Upper lobe of right lung (tissue), 1 donor: Measurements from ENCODE around the gene IFITM2. TPM values are rescaled to one million over a fixed set of nuclear protein-coding genes. Genes with fewer than 3 reads are reported as not detected.
A peak's percentile ranks its signal among the peaks of the same experiment; 100 is the strongest.

Experiments used
- ATAC-seq: fragments of 200-7000 bp; cut with Tn5 transposase; one replicate; pipeline ENCODE4 v1.9.1; 2020; ENCODE audit warnings: mild to moderate bottlenecking, moderate library complexity
- DNase-seq: peaks from one replicate; pipeline ENCODE4 v3.0.0-alpha.2; 2020
- H3K27ac ChIP-seq: fragments of 200-600 bp; one replicate; pipeline ENCODE4 v1.8.0; 2022
- H3K27me3 ChIP-seq: fragments of 200-600 bp; one replicate; pipeline ENCODE4 v1.8.0; 2022; ENCODE audit warnings: mild to moderate bottlenecking
- H3K36me3 ChIP-seq: fragments of 200-600 bp; one replicate; pipeline ENCODE4 v1.8.0; 2022
- H3K4me1 ChIP-seq: fragments of 200-600 bp; one replicate; pipeline ENCODE4 v1.8.0; 2022
- H3K4me3 ChIP-seq: fragments of 200-600 bp; one replicate; pipeline ENCODE4 v1.8.0; 2022; ENCODE audit warnings: mild to moderate bottlenecking
- H3K9me3 ChIP-seq: fragments of 200-600 bp; one replicate; pipeline ENCODE4 v1.8.0; 2022
- CTCF ChIP-seq: fragments of 200-600 bp; IDR thresholded peaks from one replicate; pipeline ENCODE4 v1.8.0; 2022; ENCODE audit warnings: antibody characterized with exemption
- intact Hi-C: fragments of 100-400 bp; cut with DNase I; formaldehyde crosslinking; loops from one replicate; pipeline ENCODE4 v1.11.0; 2022
- total RNA-seq: library from RNA; stranded (reverse); fragmentation: NEBNext Ultra II Directional; extraction: Animal tissue kit (Norgen Biotek cat#: 25700); gene quantifications from one replicate; pipeline ENCODE4 v1.2.1, GENCODE V29; 2021
- donor health status: DM: no; HTN: yes; CAD: no; lungs with severe emphysema.

IFITM2 gene
- total RNA-seq, 1 donor from 2014 or later = 521 TPM

- H3K4me3 ChIP-seq = no peak overlapping the region
- intact Hi-C loops = no loop called here
- DNase-seq (peak; percentile 63), ATAC-seq (no peak)
- peaks cover 4% of the 10 kb centered on the region for H3K36me3 ChIP-seq
- H3K27me3 ChIP-seq = no peaks in the 10 kb centered on the region
- H3K4me1 ChIP-seq = peaks cover 18% of the 10 kb centered on the region
- no peak for TF ChIP-seq CTCF
- H3K9me3 ChIP-seq = no peaks in the 10 kb centered on the region
- no peak overlapping the region for H3K27ac ChIP-seq
Measured at GRCh38 chr11:291281-292210, 16.1 kb upstream of the IFITM2 start.

GRCh38 chr11:292211-293121, 15.2 kb upstream of the IFITM2 start:
- Histone ChIP-seq H3K27me3 (no peaks in the 10 kb centered on the region), H3K9me3 (no peaks in the 10 kb centered on the region), H3K4me3 (no peak overlapping the region), H3K4me1 (peaks cover 22% of the 10 kb centered on the region), H3K36me3 (peaks cover 4% of the 10 kb centered on the region), H3K27ac (no peak overlapping the region)
- intact Hi-C loops = no loop called here
- no peak for TF ChIP-seq CTCF
- no peak for ATAC-seq
- peak; percentile 64 for DNase-seq

GRCh38 chr11:293271-293851, 14.3 kb upstream of the IFITM2 start:
- no peaks in the 10 kb centered on the region for H3K9me3 ChIP-seq
- ATAC-seq (no peak), DNase-seq (peak; percentile 60)
- intact Hi-C loops = no loop called here
- H3K36me3 ChIP-seq = peaks cover 4% of the 10 kb centered on the region
- peaks cover 20% of the 10 kb centered on the region for H3K4me1 ChIP-seq
- H3K27me3 ChIP-seq = peaks cover 6% of the 10 kb centered on the region
- no peak overlapping the region for H3K27ac ChIP-seq
- TF ChIP-seq CTCF = no peak
- no peak overlapping the region for H3K4me3 ChIP-seq

GRCh38 chr11:293852-294661, 13.6 kb upstream of the IFITM2 start:
- Histone ChIP-seq H3K27ac (no peak overlapping the region), H3K9me3 (no peaks in the 10 kb centered on the region), H3K4me1 (peaks cover 22% of the 10 kb centered on the region), H3K27me3 (peaks cover 12% of the 10 kb centered on the region), H3K36me3 (peaks cover 4% of the 10 kb centered on the region), H3K4me3 (no peak overlapping the region)
- peak; percentile 60 for DNase-seq
- ATAC-seq = no peak
- TF ChIP-seq CTCF = no peak
- intact Hi-C loops = no loop called here

- Histone ChIP-seq H3K27ac (no peak overlapping the region), H3K4me3 (no peak overlapping the region), H3K4me1 (peaks cover 17% of the 10 kb centered on the region), H3K27me3 (peaks cover 12% of the 10 kb centered on the region), H3K9me3 (no peaks in the 10 kb centered on the region), H3K36me3 (peaks cover 4% of the 10 kb centered on the region)
- intact Hi-C loops = no loop called here
- TF ChIP-seq CTCF = no peak
- ATAC-seq = no peak
- peak; percentile 58 for DNase-seq
Measured at GRCh38 chr11:294780-295179, 12.8 kb upstream of the IFITM2 start.
